Muscle of back (tissue), 11 donors: ENCODE measurements around the gene DAP. TPM values are rescaled to one million over a fixed set of nuclear protein-coding genes. Genes with fewer than 3 reads are reported as not detected.
A peak's percentile ranks its signal among the peaks of the same experiment; 100 is the strongest.

Source experiments
- DNase-seq, 3 donors: peaks; one replicate each; pipeline versions ENCODE4 v3.0.0 to v3.0.0-alpha.2; 2013
- polyA plus RNA-seq, 10 donors: library from polyadenylated mRNA; unstranded; fragments of 120-200 nt; gene quantifications; one replicate each; pipeline ENCODE4 v1.2.1, GENCODE V29; 2013; ENCODE audit not compliant: insufficient read length in 10 of 10

The DAP gene
- polyA plus RNA-seq, 10 donors = 42.7 to 75.7 (median 58.8) TPM

GRCh38 chr5:10762776-10763500 is 1.9 kb upstream of the DAP start:
- DNase-seq = peak in 1 of 3 donors; percentile 15

DNA sequence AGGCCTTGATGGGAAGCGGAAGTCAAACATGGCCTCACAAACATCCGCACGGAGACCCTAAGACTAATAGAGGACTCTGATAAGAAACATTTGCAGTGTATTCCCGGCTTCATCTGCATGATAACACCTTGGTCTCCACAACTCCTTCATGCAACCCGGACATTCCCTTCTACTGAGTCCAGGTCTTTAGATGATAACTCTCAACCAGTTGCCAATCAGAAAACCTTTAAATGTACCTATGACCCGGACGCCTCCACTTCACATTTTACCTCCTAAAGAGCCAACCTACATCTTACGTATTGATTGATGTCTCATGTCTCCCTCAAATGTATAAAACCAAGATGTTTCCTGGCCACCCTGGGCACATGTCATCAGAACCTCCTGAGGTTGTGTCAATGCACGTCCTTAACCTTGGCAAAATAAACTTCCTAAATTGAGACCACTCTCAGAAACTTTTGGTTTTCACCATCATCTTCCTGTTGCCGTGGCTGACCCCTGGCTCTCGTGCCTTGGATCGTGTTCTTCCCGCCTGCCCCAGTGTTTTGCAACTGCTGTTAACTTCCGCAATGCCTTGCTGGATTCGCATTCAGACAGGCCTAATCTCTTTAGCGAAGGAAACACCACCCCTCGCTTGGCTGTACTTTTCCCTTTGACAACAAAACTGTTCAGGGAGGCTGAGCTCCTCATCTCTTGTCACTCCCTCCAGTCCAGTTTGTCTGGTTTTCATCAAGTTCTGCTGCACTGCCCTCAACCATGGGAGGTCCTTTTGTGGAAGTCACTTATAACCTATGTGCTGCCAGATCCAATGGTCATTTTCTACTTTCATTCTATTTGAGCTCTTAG is 1.1 kb upstream of the DAP start:
- peak in 1 of 3 donors; percentile 37 for DNase-seq

DNA sequence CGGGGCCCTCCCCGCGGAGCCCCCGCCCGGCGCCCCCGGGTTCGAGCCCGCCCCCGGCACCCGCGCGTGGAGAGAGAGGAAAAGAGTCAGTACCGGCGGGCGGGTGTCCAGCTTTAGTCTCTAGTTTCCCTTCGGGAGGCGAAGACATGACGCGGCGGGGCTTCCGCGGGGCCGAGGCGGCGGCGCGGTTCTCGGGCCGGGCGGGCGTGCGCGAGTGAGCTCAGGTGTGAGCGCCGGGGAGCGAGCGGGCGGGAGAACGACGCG is 181 bp downstream of the DAP start:
- DNase-seq = no peak

DNA sequence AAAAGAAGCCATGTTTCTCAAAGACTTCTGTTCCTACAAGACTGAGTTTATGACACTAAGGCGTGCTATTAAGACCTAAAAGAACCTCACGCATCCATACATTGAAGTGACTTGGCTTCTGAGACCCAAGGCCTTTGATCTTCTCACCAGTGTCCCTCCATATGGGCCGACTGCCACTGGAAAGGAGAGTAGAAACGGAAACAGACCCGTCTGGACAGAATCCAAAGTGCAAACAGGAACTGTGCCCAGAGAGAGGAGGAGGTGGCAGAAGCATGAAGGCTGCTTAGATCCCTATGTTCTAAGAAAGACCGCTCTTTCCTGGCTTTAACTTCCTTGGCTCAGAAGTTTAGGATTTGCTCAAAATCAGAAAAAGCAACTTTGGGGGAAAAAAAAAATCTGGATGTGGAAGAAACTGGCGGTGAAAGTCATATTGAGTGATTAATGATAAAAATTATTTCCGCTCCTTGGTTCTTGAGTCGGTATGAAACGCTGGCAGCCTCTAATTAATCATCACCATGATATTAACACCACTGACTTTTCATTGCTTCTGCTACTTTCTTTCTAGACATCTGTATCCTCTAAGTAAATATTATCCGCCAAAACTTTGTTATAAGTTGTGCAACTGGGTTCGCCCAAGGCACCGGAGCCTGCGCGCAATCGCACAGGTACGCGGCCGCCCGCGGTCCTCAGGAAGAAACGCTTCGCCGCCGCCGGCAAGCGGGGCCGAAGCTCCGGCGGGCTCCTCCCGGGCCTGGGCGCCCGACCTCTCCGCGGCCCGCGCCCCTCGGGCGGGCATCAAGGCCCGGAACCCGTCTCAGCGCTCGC is 726 bp downstream of the DAP start:
- DNase-seq = peak; percentile 47 to 77 (median 66)

DNA sequence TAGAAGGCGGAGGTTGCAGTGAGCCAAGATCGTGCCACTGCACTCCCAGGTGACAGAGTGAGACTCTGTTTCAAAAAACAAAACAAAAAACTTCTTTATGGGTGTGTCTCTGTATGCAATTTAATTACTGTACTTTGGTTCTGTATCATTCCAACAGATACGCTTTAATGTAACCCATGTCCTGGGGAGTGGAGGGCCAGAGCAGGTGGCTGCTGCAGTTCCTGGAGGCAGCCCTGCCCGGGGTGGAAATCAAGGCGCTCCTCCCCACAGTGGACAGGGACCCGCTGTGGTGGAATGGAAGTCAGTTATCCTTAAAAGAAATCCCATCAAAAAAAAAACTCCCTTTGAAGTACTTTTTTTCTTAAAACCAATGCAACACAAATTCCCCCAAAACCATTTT is 1.9 kb downstream of the DAP start:
- no peak for DNase-seq

DNA sequence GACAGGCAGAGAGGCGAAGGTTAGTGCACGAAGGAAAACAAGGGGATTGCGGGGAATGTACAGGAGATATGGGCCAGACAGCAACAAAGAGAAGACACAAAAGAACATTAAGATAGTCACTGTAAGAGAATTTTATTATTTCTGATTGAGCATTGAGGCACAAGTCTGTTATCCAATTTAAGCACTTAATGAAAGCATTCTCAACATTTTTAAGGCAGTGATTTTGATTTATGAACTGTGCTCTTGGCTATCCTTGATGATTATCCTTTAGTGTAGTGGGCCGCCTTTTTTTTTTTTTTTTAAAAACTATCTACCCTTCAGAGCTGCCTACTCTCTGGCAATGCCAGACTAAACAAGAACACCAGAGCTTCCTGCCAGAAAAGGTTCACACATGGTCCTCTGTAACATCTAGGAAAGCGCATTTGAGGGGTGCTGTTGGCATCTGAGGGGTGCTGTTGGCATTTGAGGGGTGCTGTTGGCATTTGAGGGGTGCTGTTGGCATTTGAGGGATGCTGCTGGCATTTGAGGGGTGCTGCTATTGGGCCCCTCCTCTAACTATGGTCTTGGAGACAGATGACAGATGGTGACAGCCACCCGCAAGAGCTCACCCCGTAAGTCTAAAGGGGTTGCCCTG is 3.0 kb downstream of the DAP start:
- DNase-seq = no peak

- no peak for DNase-seq
These were observed 4.0 kb downstream of the DAP start for GRCh38 chr5:10757043-10757442.

DNA sequence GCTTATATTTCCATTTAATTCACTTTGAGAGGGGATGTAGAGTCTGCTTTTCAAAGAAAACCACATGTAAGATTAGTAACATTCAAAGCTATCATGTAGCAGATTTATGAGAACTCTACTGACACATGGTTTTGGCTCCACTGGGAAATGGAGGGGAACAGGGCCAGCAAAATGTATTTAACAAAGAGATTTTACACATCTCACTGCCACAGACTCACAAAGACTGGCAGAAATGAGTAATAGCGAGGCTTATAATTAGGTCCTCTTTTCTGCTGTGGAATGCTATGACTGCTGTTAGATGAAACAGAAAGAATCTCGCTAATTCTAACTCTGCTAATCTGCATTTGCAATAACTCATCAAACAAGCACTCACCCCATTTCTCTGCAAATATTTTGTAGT is 4.5 kb downstream of the DAP start:
- DNase-seq = peak in 2 of 3 donors; percentile 19 to 75

GRCh38 chr5:10753178-10753577 is 7.9 kb downstream of the DAP start:
- DNase-seq = no peak

- DNase-seq = peak in 1 of 3 donors; percentile 39
These were observed 8.6 kb downstream of the DAP start for GRCh38 chr5:10752451-10752850.

GRCh38 chr5:10750909-10751308 is 10.1 kb downstream of the DAP start:
- DNase-seq = no peak

DNA sequence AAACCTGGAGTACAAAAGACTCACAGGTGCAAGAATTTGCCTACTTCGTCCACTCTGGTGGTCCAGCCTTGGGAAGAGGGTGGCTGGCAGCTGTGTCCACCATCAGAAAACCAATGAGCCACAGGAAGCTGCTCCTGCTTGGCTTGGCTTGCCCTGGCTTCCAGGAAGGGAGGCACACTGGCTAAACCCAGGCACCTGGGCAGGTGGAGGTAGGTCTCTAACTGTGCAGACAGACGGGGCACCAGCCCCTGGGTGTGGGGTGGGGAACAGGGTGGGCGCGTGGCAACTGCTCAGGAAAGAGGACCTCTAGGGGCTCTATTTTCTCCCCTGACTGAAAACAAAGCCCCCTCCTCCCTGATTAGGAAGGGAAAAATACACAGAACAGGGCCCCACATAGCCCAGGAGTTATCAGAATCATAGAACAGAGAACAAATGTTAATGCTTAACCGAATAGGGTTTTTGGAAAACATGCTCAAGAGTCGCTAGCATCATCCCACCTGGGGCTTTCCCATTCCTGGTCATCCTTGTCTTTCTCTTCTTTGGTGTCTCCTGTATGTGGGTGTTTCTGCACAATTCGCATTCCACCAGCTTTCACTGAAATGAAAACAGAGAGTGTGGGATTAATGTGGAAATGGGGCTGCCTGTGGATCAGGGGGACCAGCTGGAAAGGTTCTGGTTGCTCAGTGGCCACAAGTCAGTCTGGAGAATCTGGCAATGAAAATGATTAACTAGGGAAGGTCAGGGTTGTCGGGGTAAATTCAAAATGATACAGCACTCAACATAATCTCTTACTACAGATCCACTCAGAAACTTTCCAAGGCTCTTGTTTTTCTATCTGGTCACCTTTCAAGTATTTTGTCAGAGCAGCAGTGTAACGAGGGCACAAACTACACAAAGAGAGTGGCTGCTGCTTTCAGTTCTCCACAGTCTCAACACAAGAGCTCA is 13.1 kb downstream of the DAP start:
- DNase-seq = no peak

- peak in 1 of 3 donors; percentile 22 for DNase-seq
These were observed 14.3 kb downstream of the DAP start for GRCh38 chr5:10746711-10747110.

GRCh38 chr5:10745133-10745532 is 15.9 kb downstream of the DAP start:
- no peak for DNase-seq

DNA sequence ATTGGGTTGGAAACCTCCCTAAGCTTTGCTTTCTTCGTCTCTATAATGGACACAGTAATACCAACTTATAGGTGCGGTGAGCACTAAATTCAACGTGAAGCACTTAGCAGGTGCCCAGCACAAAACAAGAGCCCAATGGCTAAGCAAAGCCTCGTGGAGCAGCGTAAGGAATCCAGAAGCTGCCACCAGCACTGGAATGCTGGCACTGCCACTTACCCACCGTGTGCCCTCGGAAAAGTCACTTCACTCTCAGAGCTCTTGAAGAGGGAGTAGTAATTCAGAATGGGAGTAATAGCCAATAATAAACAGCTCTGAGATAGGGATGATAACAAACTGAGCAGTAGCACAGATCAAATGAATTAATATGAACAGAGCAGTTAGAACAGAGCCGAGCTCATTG is 16.4 kb downstream of the DAP start:
- no peak for DNase-seq

GRCh38 chr5:10743951-10744350 is 17.1 kb downstream of the DAP start:
- no peak for DNase-seq

DNA sequence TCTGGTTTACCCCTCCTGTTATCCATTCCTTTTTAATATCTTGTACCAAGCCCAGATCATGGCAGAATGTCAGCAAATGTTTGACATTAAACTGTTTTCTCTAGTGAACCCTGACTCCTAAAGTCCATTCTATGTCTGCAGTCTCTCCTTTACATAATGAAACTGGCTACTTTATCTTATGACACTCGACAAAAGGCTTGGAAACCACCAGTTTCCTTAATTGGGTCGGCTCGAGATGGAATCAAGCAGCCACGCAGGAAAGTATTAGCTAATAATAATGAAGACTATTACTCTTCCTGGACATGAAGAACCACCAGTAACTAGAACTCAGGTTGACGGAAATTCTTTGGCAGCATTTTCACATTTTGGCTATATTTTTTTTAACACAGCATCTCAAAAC is 17.5 kb downstream of the DAP start:
- no peak for DNase-seq

DNA sequence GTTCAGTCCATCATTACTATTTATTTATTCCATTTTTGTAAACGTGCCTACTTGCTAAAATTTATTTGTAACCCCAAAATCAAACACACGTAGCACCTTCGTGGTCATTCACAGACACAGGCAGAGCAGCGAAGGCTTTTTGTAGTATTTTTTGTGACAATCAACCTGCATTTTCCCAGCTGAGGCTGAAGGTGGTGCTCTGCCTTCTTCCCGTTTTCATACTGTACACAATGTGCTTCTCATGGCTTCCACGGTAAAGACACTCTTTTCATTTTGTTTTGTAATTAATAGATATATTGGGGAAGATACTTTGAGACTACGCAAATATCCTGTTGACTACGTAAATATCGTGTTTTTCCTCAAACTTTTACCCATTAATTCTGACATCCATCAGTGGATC is 19.4 kb downstream of the DAP start:
- no peak for DNase-seq

- no peak for DNase-seq
These were observed 20.6 kb downstream of the DAP start for GRCh38 chr5:10740384-10740783.

DNA sequence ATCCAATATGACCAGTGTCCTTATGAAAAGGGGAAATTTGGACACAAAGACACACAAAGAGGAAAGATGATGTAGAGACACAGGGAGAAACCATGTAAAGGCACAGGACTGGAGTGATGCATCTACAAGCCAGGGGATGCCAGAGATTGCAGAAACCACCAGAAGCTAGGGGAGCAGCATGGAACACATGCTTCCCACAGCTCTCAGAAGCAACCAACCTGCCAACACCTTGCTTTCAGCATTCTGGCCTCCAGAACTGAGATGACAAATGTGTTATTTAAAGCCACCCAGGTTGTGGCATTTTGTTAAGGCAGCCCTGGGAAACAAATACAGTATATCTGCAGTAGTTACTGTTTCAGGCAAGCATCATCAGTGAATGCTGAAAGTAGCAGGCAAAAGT is 23.2 kb downstream of the DAP start:
- DNase-seq = no peak

- DNase-seq = no peak
These were observed 24.2 kb downstream of the DAP start for GRCh38 chr5:10736808-10737207.
